HG03097 (cell line): ENCODE measurements around the gene POU6F2.
"Not testable (repeated sequence)": the region's sequence is repeated elsewhere in the genome, so short reads cannot be mapped to it uniquely, and the experiment has no call there.

Source experiments
- ATAC-seq: cut with Tn5 transposase; IDR thresholded peaks from one replicate; pipeline ENCODE4 v1.9.1; 2021; ENCODE audit not compliant: unreplicated experiment, low FRiP score

The POU6F2 gene

GRCh38 chr7:39376881-39377280 lies 399.2 kb downstream of the POU6F2 start:
- not testable (repeated sequence) for ATAC-seq

GRCh38 chr7:39379416-39379815 lies 401.7 kb downstream of the POU6F2 start:
- ATAC-seq = no peak

- no peak for ATAC-seq
Measured at GRCh38 chr7:39383136-39383535, 405.4 kb downstream of the POU6F2 start.

GRCh38 chr7:39384386-39384785 lies 406.7 kb downstream of the POU6F2 start:
- ATAC-seq = no peak

- ATAC-seq = no peak
Measured at GRCh38 chr7:39386718-39387117, 409.0 kb downstream of the POU6F2 start.

- ATAC-seq = no peak
Measured at GRCh38 chr7:39392151-39392550, 414.4 kb downstream of the POU6F2 start.

GRCh38 chr7:39394105-39394680 lies 416.5 kb downstream of the POU6F2 start:
- no peak for ATAC-seq

- ATAC-seq = no peak
Measured at GRCh38 chr7:39399458-39399857, 421.7 kb downstream of the POU6F2 start.

GRCh38 chr7:39399986-39400385 lies 422.3 kb downstream of the POU6F2 start:
- no peak for ATAC-seq

GRCh38 chr7:39400836-39401235 lies 423.1 kb downstream of the POU6F2 start:
- no peak for ATAC-seq

GRCh38 chr7:39402034-39402433 lies 424.3 kb downstream of the POU6F2 start:
- no peak for ATAC-seq

- no peak for ATAC-seq
Measured at GRCh38 chr7:39404907-39405306, 427.2 kb downstream of the POU6F2 start.

- ATAC-seq = no peak
Measured at GRCh38 chr7:39405581-39405980, 427.9 kb downstream of the POU6F2 start.

- no peak for ATAC-seq
Measured at GRCh38 chr7:39406467-39406866, 428.8 kb downstream of the POU6F2 start.

- no peak for ATAC-seq
Measured at GRCh38 chr7:39407137-39407536, 429.4 kb downstream of the POU6F2 start.

GRCh38 chr7:39407723-39408122 lies 430.0 kb downstream of the POU6F2 start:
- no peak for ATAC-seq

GRCh38 chr7:39408906-39409305 lies 431.2 kb downstream of the POU6F2 start:
- ATAC-seq = no peak

GRCh38 chr7:39410582-39410981 lies 432.9 kb downstream of the POU6F2 start:
- no peak for ATAC-seq

- ATAC-seq = peak; percentile 10
Measured at GRCh38 chr7:39413636-39414223, 436.0 kb downstream of the POU6F2 start.

- ATAC-seq = peak; percentile 78
Measured at GRCh38 chr7:39414224-39415035, 436.7 kb downstream of the POU6F2 start.

GRCh38 chr7:39415091-39415787 lies 437.5 kb downstream of the POU6F2 start:
- no peak for ATAC-seq
